HepG2 (cell line): ENCODE measurements around the gene PTPRCAP. TPM values are rescaled to one million over a fixed set of nuclear protein-coding genes. Genes with fewer than 3 reads are reported as not detected.
A peak's percentile ranks its signal among the peaks of the same experiment; 100 is the strongest.

Source experiments
- ATF5 ChIP-seq: sonication (generic); formaldehyde crosslinking; IDR thresholded peaks from 2 replicates; pipeline ENCODE4 v1.4.0; 2020; ENCODE audit warnings: mild to moderate bottlenecking, low read depth, missing genetic modification reagents
- CREM ChIP-seq, 2 experiments: sonication (generic) in 1 of 2; formaldehyde crosslinking in 1 of 2; IDR thresholded peaks; 2 replicates each; pipeline versions ENCODE4 v1.4.0 to v1.6.1; 2016 to 2020; ENCODE audit warnings: antibody characterized with exemption in 1 of 2, mild to moderate bottlenecking in 1 of 2, missing genetic modification reagents in 1 of 2
- HDAC1 ChIP-seq: sonication (generic); formaldehyde crosslinking; IDR thresholded peaks from 2 replicates; pipeline ENCODE4 v1.5.1; 2020; ENCODE audit warnings: mild to moderate bottlenecking, missing genetic modification reagents
- HNRNPL ChIP-seq: fragments of 200-400 bp; formaldehyde crosslinking; IDR thresholded peaks from 2 replicates; pipeline ENCODE4 v1.6.1; 2017; ENCODE audit warnings: mild to moderate bottlenecking, low read depth, low read length
- MZF1 ChIP-seq: sonication (generic); formaldehyde crosslinking; IDR thresholded peaks from 2 replicates; pipeline ENCODE4 v1.8.1; 2023; ENCODE audit warnings: mild to moderate bottlenecking, missing genetic modification reagents, borderline replicate concordance
- SMARCC2 ChIP-seq: fragments of 450-650 bp; IDR thresholded peaks from 2 replicates; pipeline ENCODE4 v1.6.1; 2017; ENCODE audit warnings: antibody characterized with exemption, mild to moderate bottlenecking
- SRSF4 ChIP-seq: fragments of 200-400 bp; formaldehyde crosslinking; IDR thresholded peaks from one replicate; pipeline ENCODE4 v1.6.1; 2018; ENCODE audit warnings: mild to moderate bottlenecking, low read depth, low read length, moderate library complexity; ENCODE audit not compliant: poor library complexity, severe bottlenecking
- TEAD3 ChIP-seq: optimal IDR thresholded peaks from 2 replicates; pipeline ENCODE3; 2016; ENCODE audit warnings: borderline replicate concordance
- TOE1 ChIP-seq: sonication (generic); formaldehyde crosslinking; IDR thresholded peaks from 2 replicates; pipeline ENCODE4 v1.4.0; 2020; ENCODE audit warnings: mild to moderate bottlenecking, missing genetic modification reagents
- ZBTB39 ChIP-seq: sonication (generic); formaldehyde crosslinking; IDR thresholded peaks from 2 replicates; pipeline ENCODE4 v1.5.0; 2020; ENCODE audit warnings: missing genetic modification reagents
- ZFX ChIP-seq: sonication (generic); formaldehyde crosslinking; IDR thresholded peaks from 2 replicates; pipeline ENCODE4 v1.4.0; 2020; ENCODE audit warnings: mild to moderate bottlenecking, low read depth, missing genetic modification reagents, moderate library complexity
- ZIK1 ChIP-seq: sonication (generic); formaldehyde crosslinking; IDR thresholded peaks from 2 replicates; pipeline ENCODE4 v1.5.0; 2020; ENCODE audit warnings: mild to moderate bottlenecking, low read depth, missing genetic modification reagents, borderline replicate concordance
- ZNF136 ChIP-seq: sonication (generic); formaldehyde crosslinking; IDR thresholded peaks from 2 replicates; pipeline ENCODE4 v1.8.1; 2022; ENCODE audit warnings: low read depth, mild to moderate bottlenecking, moderate library complexity, missing genetic modification reagents
- ZNF30 ChIP-seq: sonication (generic); formaldehyde crosslinking; IDR thresholded peaks from 2 replicates; pipeline ENCODE4 v1.5.0; 2020; ENCODE audit warnings: mild to moderate bottlenecking, missing genetic modification reagents
- ZNF34 ChIP-seq: sonication (generic); formaldehyde crosslinking; IDR thresholded peaks from 2 replicates; pipeline ENCODE4 v1.4.0; 2020; ENCODE audit warnings: mild to moderate bottlenecking, missing genetic modification reagents, borderline replicate concordance
- ZNF563 ChIP-seq: sonication (generic); formaldehyde crosslinking; IDR thresholded peaks from 2 replicates; pipeline ENCODE4 v1.8.0; 2022; ENCODE audit warnings: mild to moderate bottlenecking, moderate library complexity, missing genetic modification reagents
- ZNF713 ChIP-seq: sonication (generic); formaldehyde crosslinking; IDR thresholded peaks from 2 replicates; pipeline ENCODE4 v1.4.0; 2020; ENCODE audit warnings: mild to moderate bottlenecking, missing genetic modification reagents
- ZNF800 ChIP-seq: sonication (generic); formaldehyde crosslinking; IDR thresholded peaks from 2 replicates; pipeline ENCODE4 v1.4.0; 2020; ENCODE audit warnings: missing genetic modification reagents
- polyA plus RNA-seq, 8 experiments: library from polyadenylated mRNA; depleted of rRNA in 3 of 8; stranded (reverse) in 7 of 8; unstranded in 1 of 8; fragments of >200 nt; fragmentation: Illumina TruSeq in 4 of 8; extraction: Trizol in 4 of 8; gene quantifications; 2 replicates each; pipeline versions ENCODE4 v1.2.1 to v1.2.3, GENCODE V29; 2011 to 2016; ENCODE audit warnings: low read depth in 4 of 8, missing spikeins in 1 of 8, mixed read lengths in 1 of 8; ENCODE audit not compliant: insufficient read depth in 1 of 8
- total RNA-seq, 5 experiments: library from RNA; depleted of rRNA; stranded (reverse); fragments of >200 nt; fragmentation: Illumina TruSeq; extraction: Trizol; gene quantifications; 2 replicates each; pipeline ENCODE4 v1.2.3, GENCODE V29; 2016; ENCODE audit warnings: low read depth in 1 of 5
- TF ChIP-seq, protein P1 (sequence below): sonication (generic); formaldehyde crosslinking; IDR thresholded peaks from 2 replicates; pipeline ENCODE4 v1.5.1; 2020; ENCODE audit warnings: mild to moderate bottlenecking, missing genetic modification reagents, moderate library complexity
- TF ChIP-seq, protein P2 (sequence below): sonication (generic); formaldehyde crosslinking; IDR thresholded peaks from 2 replicates; pipeline ENCODE4 v1.4.0; 2020; ENCODE audit warnings: low read depth, mild to moderate bottlenecking, missing genetic modification reagents

PTPRCAP gene
- total and polyA plus RNA-seq, 2 of the 13 experiments (the other 11 are each of a cell fraction or from before 2014, with no cell fraction given), result 0.60 to 0.70 TPM

GRCh38 chr11:67482827-67483798 lies 45.6 kb upstream of the PTPRCAP start, which contains the start of gene AIP (continued):
- no peak for TF ChIP-seq ZBTB39
- TF ChIP-seq ZNF713 (CRISPR knock-in tag), result 0 out of 2 replicates have a peak, but pooled peaks have one; percentile 69
- TF ChIP-seq, protein P1, sequence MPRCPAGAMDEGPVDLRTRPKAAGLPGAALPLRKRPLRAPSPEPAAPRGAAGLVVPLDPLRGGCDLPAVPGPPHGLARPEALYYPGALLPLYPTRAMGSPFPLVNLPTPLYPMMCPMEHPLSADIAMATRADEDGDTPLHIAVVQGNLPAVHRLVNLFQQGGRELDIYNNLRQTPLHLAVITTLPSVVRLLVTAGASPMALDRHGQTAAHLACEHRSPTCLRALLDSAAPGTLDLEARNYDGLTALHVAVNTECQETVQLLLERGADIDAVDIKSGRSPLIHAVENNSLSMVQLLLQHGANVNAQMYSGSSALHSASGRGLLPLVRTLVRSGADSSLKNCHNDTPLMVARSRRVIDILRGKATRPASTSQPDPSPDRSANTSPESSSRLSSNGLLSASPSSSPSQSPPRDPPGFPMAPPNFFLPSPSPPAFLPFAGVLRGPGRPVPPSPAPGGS, result peak; percentile 98
- peak; percentile 32 for TF ChIP-seq TEAD3 (CRISPR knock-in tag)
- TF ChIP-seq TOE1 (CRISPR knock-in tag), result 0 out of 2 replicates have a peak, but pooled peaks have one; percentile 80
- TF ChIP-seq ZNF30, result peak; percentile 92
- TF ChIP-seq ZNF563 (CRISPR knock-in tag), result peak; percentile 99
- peak; percentile 96; the same call in 1 of the 2 replicates for TF ChIP-seq ZIK1 (CRISPR knock-in tag)
- TF ChIP-seq ATF5 (CRISPR knock-in tag), result peak; percentile 95
- TF ChIP-seq ZFX, result peak; percentile 88
- TF ChIP-seq, protein P2, sequence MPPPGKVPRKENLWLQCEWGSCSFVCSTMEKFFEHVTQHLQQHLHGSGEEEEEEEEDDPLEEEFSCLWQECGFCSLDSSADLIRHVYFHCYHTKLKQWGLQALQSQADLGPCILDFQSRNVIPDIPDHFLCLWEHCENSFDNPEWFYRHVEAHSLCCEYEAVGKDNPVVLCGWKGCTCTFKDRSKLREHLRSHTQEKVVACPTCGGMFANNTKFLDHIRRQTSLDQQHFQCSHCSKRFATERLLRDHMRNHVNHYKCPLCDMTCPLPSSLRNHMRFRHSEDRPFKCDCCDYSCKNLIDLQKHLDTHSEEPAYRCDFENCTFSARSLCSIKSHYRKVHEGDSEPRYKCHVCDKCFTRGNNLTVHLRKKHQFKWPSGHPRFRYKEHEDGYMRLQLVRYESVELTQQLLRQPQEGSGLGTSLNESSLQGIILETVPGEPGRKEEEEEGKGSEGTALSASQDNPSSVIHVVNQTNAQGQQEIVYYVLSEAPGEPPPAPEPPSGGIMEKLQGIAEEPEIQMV (CRISPR knock-in tag), result peak; percentile 91
- peak; percentile 84 for TF ChIP-seq HDAC1 (CRISPR knock-in tag)
- peak; percentile 83 for TF ChIP-seq CREM (IDR thresholded peaks at IDR 0.05)
- no peak for TF ChIP-seq CREM (CRISPR knock-in tag; IDR thresholded peaks at IDR 0.05)
- peak; percentile 68 for TF ChIP-seq ZNF800 (CRISPR knock-in tag)
- no peak for TF ChIP-seq SMARCC2
- peak; percentile 46; the same call in 1 of the 2 replicates for TF ChIP-seq ZNF34 (CRISPR knock-in tag)
- no peak for TF ChIP-seq MZF1
- TF ChIP-seq SRSF4, result no peak
- TF ChIP-seq HNRNPL, result 0 out of 2 replicates have a peak, but pooled peaks have one; percentile 53
- peak; percentile 81; the same call in 1 of the 2 replicates for TF ChIP-seq ZNF136 (CRISPR knock-in tag)
